H1 (cell line): ENCODE data around the gene PSME2. TPM values are rescaled to one million over a fixed set of nuclear protein-coding genes. Genes with fewer than 3 reads are reported as not detected.

Experiments
- HDAC2 ChIP-seq, 2 experiments: fragments of 300-600 bp in 1 of 2; sonication (generic) in 1 of 2; IDR thresholded peaks; 2 replicates each; pipeline ENCODE4 v1.6.1; 2011 to 2012; ENCODE audit warnings: low read depth in 2 of 2, low read length in 2 of 2, mild to moderate bottlenecking in 2 of 2, moderate library complexity in 2 of 2, borderline replicate concordance in 1 of 2, inconsistent platforms in 1 of 2
- POLR2AphosphoS5 ChIP-seq: IDR thresholded peaks from 2 replicates; pipeline ENCODE4 v1.6.1; 2011; ENCODE audit warnings: low read depth, low read length
- polyA plus RNA-seq, 7 experiments: library from polyadenylated mRNA; depleted of rRNA in 3 of 7; stranded (reverse) in 5 of 7; unstranded in 2 of 7; fragments of >200 nt in 5 of 7; fragments of 200-250 nt in 2 of 7; gene quantifications; 1 replicate in 5 of 7; 2 replicates in 1 of 7; 4 replicates in 1 of 7; pipeline versions ENCODE4 v1.2.1 to v1.2.3, GENCODE V29; 2011 to 2013; ENCODE audit warnings: missing spikeins in 2 of 7, mixed read lengths in 2 of 7
- total RNA-seq: library from RNA; stranded (reverse); fragmentation: NEBNext Ultra II Directional; extraction: Animal tissue kit (Norgen Biotek cat#: 25700); gene quantifications from 2 replicates; pipeline ENCODE4 v1.2.1, GENCODE V29; 2021
- TF ChIP-seq, protein P1 (sequence below): IDR thresholded peaks from 2 replicates; pipeline ENCODE4 v1.6.1; 2012; ENCODE audit warnings: inconsistent platforms

Gene PSME2
- total and polyA plus RNA-seq, 2 of the 8 experiments (the other 6 are each of a cell fraction or from before 2014, with no cell fraction given), result 71.8 to 111 TPM

DNA sequence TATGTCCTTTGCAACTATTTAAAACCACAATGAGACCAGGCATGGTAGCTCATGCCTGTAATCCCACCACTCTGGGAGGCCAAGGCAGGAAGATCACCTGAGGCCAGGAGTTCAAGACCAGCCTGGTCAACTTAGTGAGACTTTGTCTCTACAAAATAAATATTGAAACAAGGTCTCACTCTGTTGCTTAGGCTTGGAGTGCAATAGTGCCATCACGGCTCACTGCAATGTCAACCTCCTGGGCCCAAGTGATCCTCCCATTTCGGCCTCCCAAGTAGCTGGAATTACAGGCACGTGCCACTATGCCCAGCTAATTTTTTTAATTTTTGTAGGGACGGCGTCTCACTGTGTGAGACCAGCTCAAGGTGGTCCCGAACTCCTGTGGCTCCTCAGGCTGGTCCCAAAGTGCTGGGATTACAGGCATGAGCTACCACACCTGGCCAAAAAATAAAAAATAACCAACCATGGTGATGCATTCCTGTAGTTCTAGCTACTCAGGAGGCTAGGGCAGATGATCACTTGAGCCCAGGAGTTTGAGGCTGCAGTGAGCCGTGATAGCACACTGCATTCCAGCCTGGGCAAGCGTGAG, 16.9 kb downstream of the PSME2 start (continued):
- TF ChIP-seq, protein P1, sequence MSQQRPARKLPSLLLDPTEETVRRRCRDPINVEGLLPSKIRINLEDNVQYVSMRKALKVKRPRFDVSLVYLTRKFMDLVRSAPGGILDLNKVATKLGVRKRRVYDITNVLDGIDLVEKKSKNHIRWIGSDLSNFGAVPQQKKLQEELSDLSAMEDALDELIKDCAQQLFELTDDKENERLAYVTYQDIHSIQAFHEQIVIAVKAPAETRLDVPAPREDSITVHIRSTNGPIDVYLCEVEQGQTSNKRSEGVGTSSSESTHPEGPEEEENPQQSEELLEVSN, result no peak
- TF ChIP-seq HDAC2 (IDR thresholded peaks at IDR 0.05; ENCODE audit: borderline replicate concordance in 1 of 2, low read depth in 2 of 2, low read length in 2 of 2), result no peak
- no peak for TF ChIP-seq POLR2AphosphoS5
